ENCODE data around the gene PPP2R5C. TPM values are rescaled to one million over a fixed set of nuclear protein-coding genes. Genes with fewer than 3 reads are reported as not detected.

Gene PPP2R5C
- total and polyA plus RNA-seq, 11 donors = 99.4 to 248 (median 204) TPM

DNA sequence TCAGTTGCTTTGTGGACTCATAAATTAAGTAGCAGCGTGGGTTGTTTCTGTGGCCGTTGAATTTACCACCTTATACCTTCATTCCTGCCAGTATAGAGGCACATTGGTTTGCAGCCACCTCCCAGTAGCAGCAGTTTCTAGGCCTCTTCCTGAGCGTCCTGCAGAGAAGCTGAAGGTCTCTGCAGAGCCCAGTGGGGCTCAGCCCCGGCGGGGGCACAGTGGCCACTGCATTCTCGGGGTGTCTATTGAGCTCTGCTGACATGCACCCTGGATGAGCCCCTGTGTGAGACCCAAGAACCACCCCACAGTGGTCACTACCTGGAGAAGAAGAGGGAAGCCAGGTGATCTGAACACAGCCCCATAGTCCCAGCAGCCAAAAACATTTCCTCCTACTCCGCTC lies 145.1 kb downstream of the PPP2R5C start:
- peaks cover 0 to 20% (median 0%) of the 10 kb centered on the region in 12 donors for H3K4me1 ChIP-seq
- H3K4me3 ChIP-seq = no peak overlapping the region
- peaks cover 2 to 100% (median 96%) of the 10 kb centered on the region in 9 donors for H3K36me3 ChIP-seq
- 92 to 95% (median 93%) methylated on average over 7 of the region's 7 CpGs for WGBS, 4 donors
- intact Hi-C loops (cut with DNase I) = loop anchor here in 1 of 10 donors (10.0 kb wide), 1 partner anchor 142 kb away; the partner anchor contains the start of gene PPP2R5C
- ATAC-seq (no peak), DNase-seq (no peak)
- TF ChIP-seq, protein P1, sequence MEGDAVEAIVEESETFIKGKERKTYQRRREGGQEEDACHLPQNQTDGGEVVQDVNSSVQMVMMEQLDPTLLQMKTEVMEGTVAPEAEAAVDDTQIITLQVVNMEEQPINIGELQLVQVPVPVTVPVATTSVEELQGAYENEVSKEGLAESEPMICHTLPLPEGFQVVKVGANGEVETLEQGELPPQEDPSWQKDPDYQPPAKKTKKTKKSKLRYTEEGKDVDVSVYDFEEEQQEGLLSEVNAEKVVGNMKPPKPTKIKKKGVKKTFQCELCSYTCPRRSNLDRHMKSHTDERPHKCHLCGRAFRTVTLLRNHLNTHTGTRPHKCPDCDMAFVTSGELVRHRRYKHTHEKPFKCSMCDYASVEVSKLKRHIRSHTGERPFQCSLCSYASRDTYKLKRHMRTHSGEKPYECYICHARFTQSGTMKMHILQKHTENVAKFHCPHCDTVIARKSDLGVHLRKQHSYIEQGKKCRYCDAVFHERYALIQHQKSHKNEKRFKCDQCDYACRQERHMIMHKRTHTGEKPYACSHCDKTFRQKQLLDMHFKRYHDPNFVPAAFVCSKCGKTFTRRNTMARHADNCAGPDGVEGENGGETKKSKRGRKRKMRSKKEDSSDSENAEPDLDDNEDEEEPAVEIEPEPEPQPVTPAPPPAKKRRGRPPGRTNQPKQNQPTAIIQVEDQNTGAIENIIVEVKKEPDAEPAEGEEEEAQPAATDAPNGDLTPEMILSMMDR (IDR thresholded peaks at IDR 0.05) = no peak
- no peak for TF ChIP-seq POLR2A (IDR thresholded peaks at IDR 0.05)
- H3K27ac ChIP-seq = no peak overlapping the region
- H3K27me3 ChIP-seq = no peaks in the 10 kb centered on the region
- H3K9me3 ChIP-seq = no peaks in the 10 kb centered on the region

DNA sequence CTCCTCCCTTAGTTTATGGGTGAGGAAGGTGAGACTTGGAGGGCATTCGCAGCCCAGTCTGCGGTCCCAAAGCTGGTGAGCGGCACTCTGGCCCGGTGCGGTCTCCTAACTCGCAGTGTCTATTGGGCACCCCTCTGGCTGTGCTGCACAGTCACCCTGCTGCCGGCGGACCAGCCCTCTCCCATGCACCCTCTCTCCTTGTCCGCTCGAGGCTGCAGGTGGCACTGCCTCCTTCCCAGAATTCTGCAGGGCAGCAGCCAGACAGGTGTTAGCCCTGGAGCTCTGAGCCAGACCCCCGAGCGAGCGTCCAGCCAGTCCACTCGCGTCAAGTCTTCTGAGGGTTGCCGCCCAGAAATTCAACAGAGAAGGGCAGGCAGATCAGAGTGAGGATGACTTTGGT lies 146.1 kb downstream of the PPP2R5C start:
- H3K27ac ChIP-seq = no peak overlapping the region
- no peak overlapping the region for H3K4me3 ChIP-seq
- DNase-seq (peak in 1 of 5 donors; percentile 56), ATAC-seq (no peak)
- 90 to 96% (median 94%) methylated on average over 16 of the region's 16 CpGs for WGBS, 4 donors
- intact Hi-C loops (cut with DNase I) = loop anchor here in 1 of 10 donors (10.0 kb wide), 1 partner anchor 143 kb away; the partner anchor contains the start of gene PPP2R5C
- no peaks in the 10 kb centered on the region for H3K9me3 ChIP-seq
- TF ChIP-seq POLR2A (IDR thresholded peaks at IDR 0.05) = no peak
- TF ChIP-seq, protein P1 (IDR thresholded peaks at IDR 0.05) = no peak
- H3K36me3 ChIP-seq = peaks cover 2 to 100% (median 96%) of the 10 kb centered on the region in 9 donors
- H3K27me3 ChIP-seq = no peaks in the 10 kb centered on the region
- peaks cover 0 to 14% (median 0%) of the 10 kb centered on the region in 12 donors for H3K4me1 ChIP-seq

DNA sequence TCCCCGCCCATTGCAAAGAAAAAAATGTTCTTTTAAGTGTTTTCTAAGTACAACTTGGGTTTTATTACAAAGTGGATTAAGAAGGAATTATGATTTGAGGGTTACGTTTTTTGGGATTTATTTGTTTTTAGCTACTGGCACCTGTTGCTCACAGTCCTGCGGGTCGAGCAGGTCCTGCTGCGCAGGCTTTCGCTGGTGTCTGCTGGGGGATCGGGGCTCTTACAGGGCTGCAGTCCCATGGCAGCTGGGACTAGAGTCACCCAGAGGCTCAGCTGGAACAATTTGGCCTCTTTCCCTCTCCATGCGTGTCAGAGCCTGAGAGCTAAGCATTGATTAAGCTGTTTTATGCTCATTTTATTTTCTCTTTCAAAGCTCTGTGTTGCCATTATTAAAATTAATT lies 147.3 kb downstream of the PPP2R5C start:
- 90 to 97% (median 96%) methylated on average over 8 of the region's 8 CpGs for WGBS, 4 donors

DNA sequence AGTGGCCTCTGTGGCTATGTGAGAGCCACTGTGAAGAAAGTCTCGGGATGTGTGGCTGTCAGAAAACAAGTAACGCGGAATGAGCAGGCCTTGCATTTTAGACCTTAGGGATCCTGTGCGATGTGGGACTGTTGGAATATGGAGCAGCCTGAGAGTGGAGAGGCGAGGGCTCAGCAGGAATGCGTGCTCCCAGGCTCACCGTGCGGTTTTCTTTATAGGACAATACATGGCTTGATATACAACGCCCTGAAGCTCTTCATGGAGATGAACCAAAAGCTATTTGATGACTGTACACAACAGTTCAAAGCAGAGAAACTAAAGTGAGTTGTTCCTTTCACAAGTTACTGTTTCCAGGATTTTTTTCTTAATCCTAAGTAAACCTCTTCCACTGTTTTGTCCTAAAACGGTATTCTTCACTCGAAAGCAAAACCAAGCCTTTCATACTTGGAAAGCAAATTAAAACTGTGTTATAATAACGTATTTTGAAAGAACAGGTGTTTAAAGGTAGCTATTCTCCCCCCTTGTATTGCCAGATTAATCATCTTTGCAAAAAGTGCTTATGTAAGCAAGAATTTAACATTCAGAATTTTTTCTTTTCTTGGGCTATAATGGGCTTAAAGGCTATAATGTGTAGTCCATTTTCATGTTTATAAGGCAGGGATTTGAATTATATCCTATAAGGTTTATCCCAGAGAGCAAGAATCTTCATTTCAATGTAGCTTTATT lies 148.0 kb downstream of the PPP2R5C start:
- no peak overlapping the region for H3K4me3 ChIP-seq
- H3K27ac ChIP-seq = no peak overlapping the region
- no peaks in the 10 kb centered on the region for H3K27me3 ChIP-seq
- ATAC-seq (no peak), DNase-seq (no peak)
- WGBS, 4 donors = 95 to 97% (median 96%) methylated on average over 12 of the region's 12 CpGs
- intact Hi-C loops (cut with DNase I) = loop anchor here in 1 of 10 donors (10.0 kb wide), 1 partner anchor 145 kb away; the partner anchor contains the start of gene PPP2R5C
- H3K36me3 ChIP-seq = peaks cover 2 to 100% (median 97%) of the 10 kb centered on the region in 9 donors
- TF ChIP-seq, protein P1 (IDR thresholded peaks at IDR 0.05) = no peak
- TF ChIP-seq POLR2A (IDR thresholded peaks at IDR 0.05) = no peak
- H3K4me1 ChIP-seq = no peaks in the 10 kb centered on the region
- H3K9me3 ChIP-seq = no peaks in the 10 kb centered on the region

More for the DNA sequence above, 147.3 kb downstream of the PPP2R5C start:
- no peak overlapping the region for H3K4me3 ChIP-seq
- H3K27me3 ChIP-seq = no peaks in the 10 kb centered on the region
- TF ChIP-seq, protein P1 (IDR thresholded peaks at IDR 0.05) = no peak
- no peak for TF ChIP-seq POLR2A (IDR thresholded peaks at IDR 0.05)
- intact Hi-C loops (cut with DNase I) = loop anchor here in 1 of 10 donors (10.0 kb wide), 1 partner anchor 144 kb away; the partner anchor contains the start of gene PPP2R5C
- DNase-seq (no peak), ATAC-seq (no peak)
- H3K27ac ChIP-seq = no peak overlapping the region
- H3K4me1 ChIP-seq = peaks cover 0 to 4% (median 0%) of the 10 kb centered on the region in 12 donors
- H3K36me3 ChIP-seq = peaks cover 2 to 100% (median 97%) of the 10 kb centered on the region in 9 donors
- no peaks in the 10 kb centered on the region for H3K9me3 ChIP-seq
